ENCODE results near the gene LYRM9.
"Not testable (repeated sequence)": the region's sequence is repeated elsewhere in the genome, so short reads cannot be mapped to it uniquely, and the experiment has no call there.

The LYRM9 gene

DNA sequence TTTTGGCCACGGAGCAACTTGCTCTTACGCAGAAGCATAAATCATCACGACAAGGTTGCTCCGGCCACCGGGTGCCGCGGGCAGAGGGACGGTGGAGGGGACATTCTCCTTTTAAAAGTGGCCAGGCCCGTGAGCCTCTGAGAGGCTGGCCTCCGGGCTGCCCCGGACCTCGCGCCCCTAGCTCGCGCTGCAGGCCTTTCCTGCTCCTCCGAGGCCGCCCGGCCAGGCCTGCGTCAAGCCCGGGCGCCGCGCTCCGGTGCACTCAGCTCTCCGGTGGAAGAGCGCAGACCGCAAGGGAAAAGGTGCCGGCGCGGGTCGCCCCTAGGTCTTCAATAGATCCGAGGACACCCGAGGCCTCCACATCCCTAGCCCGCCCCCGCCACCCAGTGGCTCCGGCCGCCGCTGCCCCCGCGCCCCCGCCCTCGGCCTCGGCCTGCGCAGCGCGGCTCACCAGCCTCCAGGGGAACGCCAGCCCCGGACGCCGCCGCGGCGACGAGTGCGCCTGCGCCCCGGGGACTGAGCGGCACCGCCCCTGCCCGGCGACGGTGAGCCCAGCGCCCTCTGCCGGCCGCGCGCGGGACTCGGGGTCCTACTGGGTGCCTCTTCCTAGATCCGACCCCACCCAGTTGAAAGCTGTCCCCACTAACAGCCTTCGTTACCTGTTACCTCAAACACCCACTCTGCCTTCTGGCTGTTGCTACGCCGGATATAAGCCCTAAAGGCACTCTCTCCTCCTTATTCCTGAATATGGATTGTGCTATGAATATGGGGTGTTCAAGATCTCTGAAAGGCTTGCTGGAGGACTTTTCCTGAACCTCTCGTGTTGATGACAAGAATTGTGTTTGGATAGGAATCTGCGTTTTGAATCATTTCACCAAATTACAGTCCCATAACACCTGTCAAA is at the start of gene LYRM9:
Gene LYRM9 (minus strand): TSS at position 500 of the 904 bp plus-strand sequence. CDS start 10,671 bp downstream, outside the sequence.
- DNase-seq = peak; percentile 94

DNA sequence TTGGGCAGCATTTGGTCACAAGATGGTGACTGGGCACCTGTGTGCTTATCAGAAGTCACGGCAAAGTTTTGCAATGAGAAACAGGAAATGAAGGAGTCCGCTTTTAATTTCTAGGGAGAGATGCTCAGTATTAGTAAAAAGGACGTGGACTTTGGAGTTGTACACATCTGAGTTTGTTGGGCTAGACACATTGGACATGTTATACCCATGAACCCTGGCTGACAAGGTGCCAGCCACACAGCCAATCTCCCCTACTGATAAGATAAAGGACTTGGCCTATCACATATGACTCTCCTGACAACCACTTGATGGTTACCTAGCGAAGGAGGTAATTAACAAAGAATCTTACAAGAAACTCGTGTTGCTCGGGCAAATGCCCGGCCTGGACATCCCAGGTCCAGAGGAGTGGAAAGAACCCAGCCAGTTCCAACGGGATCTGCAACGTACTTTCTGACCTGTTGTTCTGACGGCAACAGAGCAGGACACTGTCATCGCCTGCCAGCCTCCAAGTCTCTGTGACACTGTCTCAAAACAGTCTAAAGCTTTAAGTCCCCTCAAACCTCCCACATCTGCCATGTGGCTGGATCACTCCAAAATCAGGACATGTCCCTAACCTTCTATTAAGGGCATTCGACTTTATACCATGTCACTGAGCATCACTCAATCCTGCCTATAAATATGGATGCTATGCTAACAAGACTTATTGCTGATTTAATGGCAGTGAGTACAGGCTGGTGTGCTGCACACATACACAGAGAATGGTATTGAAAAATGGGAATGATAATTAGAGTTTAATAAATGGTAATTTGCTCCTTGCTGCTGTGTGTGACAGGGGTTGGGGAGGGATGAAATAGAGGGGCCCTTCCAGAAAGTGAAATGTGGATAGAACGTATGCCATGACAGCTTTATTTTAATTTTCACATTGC is 47.6 kb upstream of the LYRM9 start:
- no peak for DNase-seq

DNA sequence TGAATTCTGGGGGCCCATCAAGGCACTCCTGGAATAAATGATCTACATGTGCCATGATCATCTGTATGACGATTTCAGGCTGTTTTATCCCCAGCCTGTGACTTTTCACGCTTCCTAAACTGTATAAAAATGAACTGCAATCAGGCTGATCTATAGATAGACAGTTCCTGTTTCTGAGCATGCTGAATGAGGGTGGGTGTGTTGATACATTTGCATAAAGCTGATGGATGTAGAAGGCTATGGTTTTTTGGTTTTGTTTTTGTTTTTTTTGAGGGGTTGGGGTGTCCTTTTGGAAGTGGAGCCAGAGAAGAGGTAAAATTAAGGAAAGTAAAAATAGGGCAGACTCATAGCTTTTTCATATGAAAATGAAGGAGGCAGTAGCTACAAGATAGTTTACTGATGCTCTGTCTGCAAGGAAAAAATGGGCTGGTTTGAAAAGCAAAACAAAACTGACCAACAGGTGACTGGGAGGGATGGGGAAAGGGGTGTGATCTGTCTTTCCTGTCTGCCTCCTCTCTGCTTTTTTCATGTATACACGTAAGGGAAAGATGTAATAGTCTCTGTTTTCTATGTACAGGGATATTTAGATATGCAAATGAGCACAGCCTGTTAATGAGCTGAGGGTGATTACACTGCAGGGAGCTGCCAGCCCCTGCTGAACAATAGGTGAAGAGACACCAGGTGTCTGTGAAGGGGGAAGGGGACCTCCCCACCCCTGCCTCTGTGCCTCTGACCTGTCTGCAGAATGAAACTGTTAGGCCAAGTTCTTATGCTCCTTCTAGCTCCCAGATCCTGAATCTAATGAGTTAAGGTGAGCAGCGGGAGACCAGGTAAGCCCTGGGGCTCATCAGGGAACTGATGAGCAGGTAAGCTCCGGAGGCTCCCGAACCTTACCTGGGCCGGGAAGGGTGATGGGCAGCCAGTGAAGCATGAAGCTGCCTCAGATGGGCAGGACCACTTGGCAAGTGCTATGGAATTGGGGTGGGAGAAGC is 46.6 kb upstream of the LYRM9 start:
- DNase-seq = no peak

- DNase-seq = no peak
Measured at GRCh38 chr17:27938864-27939263, 45.7 kb upstream of the LYRM9 start.

DNA sequence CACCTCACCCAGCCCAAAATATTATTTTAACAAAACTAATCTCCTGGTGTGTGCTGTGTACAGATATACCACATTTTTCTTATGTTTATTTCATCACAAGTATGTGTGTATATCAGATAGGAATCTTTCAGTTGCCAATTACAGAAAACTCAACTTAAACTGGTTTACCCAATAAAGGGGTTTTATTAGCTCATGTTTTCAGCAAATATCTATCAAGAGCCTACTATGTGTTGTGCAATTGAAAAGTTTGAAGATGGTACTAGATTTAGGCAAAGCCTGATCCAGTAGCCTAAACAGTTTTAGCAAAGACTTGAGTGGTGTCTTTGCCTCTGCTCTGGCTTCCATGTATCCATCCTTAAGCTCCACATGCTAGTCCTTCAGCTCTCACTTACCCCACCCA is 45.1 kb upstream of the LYRM9 start:
- DNase-seq = no peak

GRCh38 chr17:27937025-27937546 is 43.9 kb upstream of the LYRM9 start:
- no peak for DNase-seq

- no peak for DNase-seq
Measured at GRCh38 chr17:27930000-27930399, 36.8 kb upstream of the LYRM9 start.

- no peak for DNase-seq
Measured at GRCh38 chr17:27928587-27928986, 35.4 kb upstream of the LYRM9 start.

DNA sequence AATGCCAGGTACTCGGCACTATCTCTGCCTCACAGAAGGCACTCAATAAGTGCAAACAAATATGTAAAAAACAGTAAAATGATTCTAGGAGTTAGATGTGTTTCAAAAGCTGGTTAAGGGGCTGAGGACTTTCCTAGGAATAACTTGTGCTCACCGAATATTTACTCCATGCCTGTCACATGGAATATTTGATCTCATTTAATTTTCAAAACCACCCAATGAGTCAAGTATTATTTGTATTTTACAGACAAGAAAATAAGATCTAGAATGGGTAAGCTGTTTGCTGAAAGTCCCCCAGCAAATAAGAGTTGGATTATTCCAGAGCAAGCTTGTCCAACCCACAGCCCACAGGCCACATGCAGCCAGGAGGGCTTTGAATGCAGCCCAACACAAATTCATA is 34.6 kb upstream of the LYRM9 start:
- no peak for DNase-seq

GRCh38 chr17:27921599-27921998 is 28.4 kb upstream of the LYRM9 start:
- no peak for DNase-seq

DNA sequence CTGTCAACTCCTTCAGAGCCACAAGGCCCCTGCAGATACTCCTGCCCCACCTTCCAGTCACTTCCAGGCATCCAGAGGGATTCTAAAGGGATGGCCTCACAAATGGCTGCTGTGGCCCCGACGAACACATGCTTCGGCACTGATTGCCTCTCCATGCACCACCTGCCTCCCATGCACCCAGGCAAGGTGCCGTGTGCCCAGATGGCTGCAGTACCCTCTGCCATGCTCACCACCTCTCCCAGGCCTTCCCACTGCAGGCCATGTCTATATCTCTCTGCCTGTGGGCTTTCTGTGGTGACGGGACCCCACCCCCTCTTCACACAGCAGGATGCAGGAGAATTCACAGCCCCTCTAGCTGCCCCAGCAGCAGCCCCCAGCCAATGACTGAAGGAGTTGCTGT is 27.9 kb upstream of the LYRM9 start:
- DNase-seq = no peak

GRCh38 chr17:27920569-27920968 is 27.4 kb upstream of the LYRM9 start:
- DNase-seq = no peak

- DNase-seq = no peak
Measured at GRCh38 chr17:27919079-27919478, 25.9 kb upstream of the LYRM9 start.

GRCh38 chr17:27918498-27918897 is 25.3 kb upstream of the LYRM9 start:
- no peak for DNase-seq

- no peak for DNase-seq
Measured at GRCh38 chr17:27917000-27917399, 23.8 kb upstream of the LYRM9 start.

DNA sequence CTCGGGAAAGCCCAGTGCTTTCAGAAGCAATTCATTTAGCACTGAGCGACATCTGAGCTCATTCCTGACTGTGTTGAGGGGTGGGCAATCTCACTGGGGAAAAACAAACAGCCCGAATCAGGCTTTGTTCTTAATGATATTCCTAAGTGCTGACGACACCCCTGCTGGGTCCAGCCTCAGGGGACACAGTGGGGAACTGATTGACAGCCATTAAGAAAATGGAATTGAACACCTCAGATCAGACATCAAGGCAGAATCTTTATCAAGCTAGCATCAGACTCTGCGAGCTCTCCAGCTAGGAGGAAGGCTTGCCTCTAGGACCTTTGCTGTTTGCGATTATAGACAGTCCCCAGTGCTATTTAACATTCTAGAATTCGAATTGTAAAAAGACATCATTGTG is 22.5 kb upstream of the LYRM9 start:
- no peak for DNase-seq

DNA sequence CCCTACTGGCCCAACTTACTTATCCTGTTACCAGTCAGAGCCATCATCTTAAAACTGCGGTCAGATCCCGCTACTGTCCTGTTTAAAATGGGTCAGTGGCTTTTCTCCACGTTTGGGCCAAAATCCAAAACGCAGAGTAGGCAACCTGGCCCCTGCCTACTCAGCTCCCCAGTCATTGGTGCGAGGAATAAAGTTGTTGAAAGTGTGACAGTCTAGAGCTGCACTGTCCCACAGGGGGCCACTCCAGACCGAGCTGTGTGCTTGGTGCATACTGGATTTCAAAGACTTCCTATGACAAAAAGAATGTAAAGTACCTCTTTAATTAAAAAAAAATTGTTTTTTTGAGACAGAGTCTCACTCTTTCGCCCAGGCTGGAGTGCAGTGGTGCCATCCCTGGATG is 21.2 kb upstream of the LYRM9 start:
- DNase-seq = no peak

GRCh38 chr17:27912964-27913363 is 19.8 kb upstream of the LYRM9 start:
- DNase-seq = no peak

- DNase-seq = not testable (repeated sequence)
Measured at GRCh38 chr17:27912299-27912698, 19.1 kb upstream of the LYRM9 start.

- no peak for DNase-seq
Measured at GRCh38 chr17:27907976-27908558, 14.9 kb upstream of the LYRM9 start.

GRCh38 chr17:27906623-27907022 is 13.5 kb upstream of the LYRM9 start:
- no peak for DNase-seq

- DNase-seq = no peak
Measured at GRCh38 chr17:27906226-27906580, 13.0 kb upstream of the LYRM9 start.
